Keratinocyte (primary cell): ENCODE results near the gene GMIP. TPM values are rescaled to one million over a fixed set of nuclear protein-coding genes. Genes with fewer than 3 reads are reported as not detected.

Experiments used
- DNase-seq: peaks from one replicate; pipeline ENCODE4 v3.0.0-alpha.2; 2011; ENCODE audit warnings: low read depth, missing footprints, low spot score
- FAIRE-seq: peaks from 2 replicates; lab custom pipeline; 2011; peaks lifted over from hg19 to GRCh38; lab: Jason Lieb, UNC
- H2AFZ ChIP-seq: 2 replicates; pipeline ENCODE4 v1.6.0; 2012; ENCODE audit warnings: low read length, control low read depth, inconsistent platforms; ENCODE audit not compliant: control insufficient read depth
- H3K27ac ChIP-seq: 2 replicates; pipeline ENCODE4 v1.5.1; 2011; ENCODE audit warnings: low read length; ENCODE audit not compliant: control insufficient read depth, insufficient read depth
- H3K27me3 ChIP-seq: 3 replicates; pipeline ENCODE4 v1.6.0; 2011; ENCODE audit warnings: low read length; ENCODE audit not compliant: control insufficient read depth, insufficient read depth; ENCODE audit errors: extremely low read depth
- H3K36me3 ChIP-seq, 2 experiments: 2 replicates in 1 of 2; 3 replicates in 1 of 2; pipeline ENCODE4 v1.5.1; 2011; ENCODE audit warnings: low read length in 2 of 2, mild to moderate bottlenecking in 1 of 2; ENCODE audit not compliant: control insufficient read depth in 2 of 2, insufficient read depth in 2 of 2; ENCODE audit errors: extremely low read depth in 1 of 2
- H3K4me1 ChIP-seq: 3 replicates; pipeline ENCODE4 v1.5.1; 2011; ENCODE audit warnings: low read length; ENCODE audit not compliant: control insufficient read depth, insufficient read depth; ENCODE audit errors: extremely low read depth
- H3K4me2 ChIP-seq: 3 replicates; pipeline ENCODE4 v1.6.0; 2011; ENCODE audit warnings: low read depth, low read length; ENCODE audit not compliant: control insufficient read depth, insufficient read depth; ENCODE audit errors: extremely low read depth
- H3K4me3 ChIP-seq, 3 experiments: fragments of 200-600 bp in 1 of 3; sonication (generic) in 1 of 3; 2 replicates in 2 of 3; 3 replicates in 1 of 3; pipeline ENCODE4 v1.5.1; 2011 to 2016; ENCODE audit warnings: low read length in 3 of 3, mild to moderate bottlenecking in 3 of 3, control low read depth in 2 of 3, inconsistent platforms in 1 of 3, low read depth in 1 of 3, mixed read lengths in 1 of 3, mixed run types in 1 of 3, moderate library complexity in 1 of 3; ENCODE audit not compliant: control insufficient read depth in 2 of 3, insufficient read depth in 2 of 3; ENCODE audit errors: extremely low read depth in 1 of 3
- H3K79me2 ChIP-seq: 2 replicates; pipeline ENCODE4 v1.6.0; 2012; ENCODE audit warnings: low read length; ENCODE audit not compliant: control insufficient read depth, insufficient read depth
- H3K9ac ChIP-seq: 3 replicates; pipeline ENCODE4 v1.6.0; 2011; ENCODE audit warnings: low read length; ENCODE audit not compliant: control insufficient read depth, insufficient read depth; ENCODE audit errors: extremely low read depth
- H3K9me1 ChIP-seq: 3 replicates; pipeline ENCODE4 v1.6.0; 2011; ENCODE audit warnings: low read length; ENCODE audit not compliant: control insufficient read depth, insufficient read depth; ENCODE audit errors: extremely low read depth
- H3K9me3 ChIP-seq: 2 replicates; pipeline ENCODE4 v1.5.1; 2012; ENCODE audit warnings: low read depth, low read length; ENCODE audit not compliant: control insufficient read depth
- H4K20me1 ChIP-seq: 3 replicates; pipeline ENCODE4 v1.6.0; 2011; ENCODE audit warnings: low read length; ENCODE audit not compliant: control insufficient read depth, insufficient read depth; ENCODE audit errors: extremely low read depth
- EZH2 ChIP-seq: IDR thresholded peaks from one replicate; pipeline ENCODE4 v1.6.1; 2012; ENCODE audit warnings: inconsistent platforms, mild to moderate bottlenecking, low read length, moderate library complexity
- dilution Hi-C: fragments of 300-500 bp; cut with MboI; formaldehyde crosslinking; loops from one replicate; pipeline ENCODE4 v1.7.0; 2020; ENCODE audit warnings: low sequenced_read_pairs; ENCODE audit not compliant: extremely low pct_ligation_motif_present
- polyA plus RNA-seq, 5 experiments: library from polyadenylated mRNA; depleted of rRNA in 3 of 5; stranded (reverse) in 3 of 5; stranded (forward) in 1 of 5; unstranded in 1 of 5; fragments of >200 nt; gene quantifications; 1 replicate in 1 of 5; 2 replicates in 3 of 5; 3 replicates in 1 of 5; pipeline versions ENCODE4 v1.2.1 to v1.2.3, GENCODE V29; 2011 to 2012; ENCODE audit warnings: missing spikeins in 2 of 5, low read depth in 1 of 5, low replicate concordance in 1 of 5
- TF ChIP-seq, protein P1 (sequence below), 3 experiments: IDR thresholded peaks in 1 of 3; conservative IDR thresholded peaks in 1 of 3; optimal IDR thresholded peaks in 1 of 3; 2 replicates in 2 of 3; 3 replicates in 1 of 3; pipeline versions ENCODE3 to v1.5.1; 2011; ENCODE audit warnings: low read length in 3 of 3, mild to moderate bottlenecking in 3 of 3, moderate library complexity in 2 of 3, control low read depth in 1 of 3, inconsistent platforms in 1 of 3; ENCODE audit not compliant: insufficient read depth in 2 of 3; ENCODE audit errors: extremely low read depth in 1 of 3

GMIP gene
- polyA plus RNA-seq, 1 donor (not counting 4 experiments of a cell fraction or from before 2014, with no cell fraction given): 5.0 TPM

DNA sequence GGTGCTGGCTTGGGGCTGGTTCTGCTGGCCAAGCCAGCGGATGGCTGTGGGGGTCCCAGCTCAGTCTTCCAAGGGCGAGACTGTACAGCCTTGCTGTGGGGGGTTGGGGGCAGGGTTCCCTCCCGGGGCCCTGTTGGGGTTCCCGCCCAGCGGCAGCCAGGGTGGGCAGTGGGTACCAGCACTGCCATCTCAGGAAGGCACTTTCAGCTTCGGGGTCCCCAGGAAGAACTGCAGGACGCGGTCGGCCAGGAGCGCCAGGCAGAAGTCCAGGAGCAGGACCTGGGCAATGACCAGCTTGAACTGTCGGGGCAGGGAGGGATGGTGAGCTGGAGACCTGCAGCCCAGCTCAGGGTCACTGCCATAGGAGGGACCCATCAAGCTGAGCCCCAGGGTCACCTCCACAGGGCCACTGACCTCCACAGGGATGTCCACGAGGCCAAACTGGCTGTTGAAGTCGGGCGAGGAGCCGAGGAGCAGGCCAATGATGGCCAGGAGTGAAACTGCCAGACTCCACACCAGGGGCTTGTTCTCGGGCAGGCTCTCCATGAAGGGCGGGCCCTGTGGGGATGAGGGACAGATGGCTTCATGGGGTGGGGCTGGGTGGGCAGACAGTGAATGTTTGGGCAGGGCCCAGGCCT lies 1.9 kb upstream of the GMIP start:
- no peak overlapping the region for H3K27ac ChIP-seq
- no peak overlapping the region for H3K9ac ChIP-seq
- H4K20me1 ChIP-seq: no peaks in the 10 kb centered on the region
- peaks cover 3% of the 10 kb centered on the region for H3K79me2 ChIP-seq
- H3K36me3 ChIP-seq: peaks cover 8 to 28% of the 10 kb centered on the region in 2 experiments
- dilution Hi-C loops: no loop called here
- FAIRE-seq: no peak
- H3K4me2 ChIP-seq: no peak overlapping the region
- peaks cover 8% of the 10 kb centered on the region for H3K4me1 ChIP-seq
- H3K27me3 ChIP-seq: no peaks in the 10 kb centered on the region
- H3K4me3 ChIP-seq: no peak overlapping the region
- H3K9me3 ChIP-seq: no peaks in the 10 kb centered on the region
- no peak for DNase-seq
- H3K9me1 ChIP-seq: no peaks in the 10 kb centered on the region
- H2AFZ ChIP-seq: no peak overlapping the region
- TF ChIP-seq EZH2: no peak
- TF ChIP-seq, protein P1, sequence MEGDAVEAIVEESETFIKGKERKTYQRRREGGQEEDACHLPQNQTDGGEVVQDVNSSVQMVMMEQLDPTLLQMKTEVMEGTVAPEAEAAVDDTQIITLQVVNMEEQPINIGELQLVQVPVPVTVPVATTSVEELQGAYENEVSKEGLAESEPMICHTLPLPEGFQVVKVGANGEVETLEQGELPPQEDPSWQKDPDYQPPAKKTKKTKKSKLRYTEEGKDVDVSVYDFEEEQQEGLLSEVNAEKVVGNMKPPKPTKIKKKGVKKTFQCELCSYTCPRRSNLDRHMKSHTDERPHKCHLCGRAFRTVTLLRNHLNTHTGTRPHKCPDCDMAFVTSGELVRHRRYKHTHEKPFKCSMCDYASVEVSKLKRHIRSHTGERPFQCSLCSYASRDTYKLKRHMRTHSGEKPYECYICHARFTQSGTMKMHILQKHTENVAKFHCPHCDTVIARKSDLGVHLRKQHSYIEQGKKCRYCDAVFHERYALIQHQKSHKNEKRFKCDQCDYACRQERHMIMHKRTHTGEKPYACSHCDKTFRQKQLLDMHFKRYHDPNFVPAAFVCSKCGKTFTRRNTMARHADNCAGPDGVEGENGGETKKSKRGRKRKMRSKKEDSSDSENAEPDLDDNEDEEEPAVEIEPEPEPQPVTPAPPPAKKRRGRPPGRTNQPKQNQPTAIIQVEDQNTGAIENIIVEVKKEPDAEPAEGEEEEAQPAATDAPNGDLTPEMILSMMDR (optimal IDR thresholded peaks at IDR 0.05 in 1 of 3, IDR thresholded peaks at IDR 0.05 in 1 of 3, conservative IDR thresholded peaks at IDR 0.05 in 1 of 3; ENCODE audit: extremely low read depth in 1 of 3, insufficient read depth in 2 of 3, low read length in 3 of 3): no peak

DNA sequence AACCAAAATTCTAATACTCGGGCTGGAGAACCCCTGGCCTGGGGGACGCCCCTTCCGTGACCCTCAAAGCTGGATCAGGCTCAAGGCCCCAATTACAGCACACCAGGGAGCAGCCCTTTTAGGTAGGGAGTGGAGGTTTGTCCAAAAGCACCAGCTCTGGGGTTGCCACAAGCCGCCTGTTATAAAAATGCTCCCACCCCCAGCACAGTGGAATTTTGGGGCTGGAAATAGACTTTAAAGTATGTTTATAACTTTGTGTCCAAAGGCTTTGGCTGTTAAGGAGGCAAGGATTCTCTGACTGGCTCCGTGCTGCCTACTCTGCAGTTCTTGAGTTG lies 564 bp upstream of the GMIP start:
- Histone ChIP-seq H3K9me3 (no peaks in the 10 kb centered on the region), H3K79me2 (peaks cover 3% of the 10 kb centered on the region), H3K9me1 (no peaks in the 10 kb centered on the region), H3K4me2 (peak overlapping the region; percentile 95), H3K27me3 (no peaks in the 10 kb centered on the region), H3K4me1 (peaks cover 8% of the 10 kb centered on the region), H3K4me3 (no peak overlapping the region), H2AFZ (no peak overlapping the region), H3K27ac (no peak overlapping the region), H3K36me3 (peaks cover 8 to 24% of the 10 kb centered on the region in 2 experiments), H4K20me1 (no peaks in the 10 kb centered on the region), H3K9ac (no peak overlapping the region)
- FAIRE-seq (no peak), DNase-seq (no peak)
- TF ChIP-seq EZH2: no peak
- TF ChIP-seq, protein P1 (optimal IDR thresholded peaks at IDR 0.05 in 1 of 3, IDR thresholded peaks at IDR 0.05 in 1 of 3, conservative IDR thresholded peaks at IDR 0.05 in 1 of 3; ENCODE audit: extremely low read depth in 1 of 3, insufficient read depth in 2 of 3, low read length in 3 of 3): peak in 1 of 3 experiments; percentile 3
- dilution Hi-C loops: no loop called here
